Tibial artery (tissue), 4 donors: ENCODE data around the gene F2.

Experiments
- DNase-seq, 2 donors: peaks; one replicate each; pipeline ENCODE4 v3.0.0-alpha.2; 2019
- H3K27ac ChIP-seq, 2 donors: fragments of 200-600 bp; sonication (generic) in 1 of 2; 1 replicate in 1 of 2; 2 replicates in 1 of 2; pipeline ENCODE4 v1.5.1; 2018 to 2019; ENCODE audit warnings: mild to moderate bottlenecking in 1 of 2
- H3K27me3 ChIP-seq, 2 donors: fragments of 200-600 bp; sonication (generic) in 1 of 2; one replicate each; pipeline versions ENCODE4 v1.5.1 to v1.6.0; 2016 to 2019
- H3K36me3 ChIP-seq, 3 donors: fragments of 200-600 bp; sonication (generic) in 2 of 3; one replicate each; pipeline ENCODE4 v1.5.1; 2016 to 2019; ENCODE audit warnings: mild to moderate bottlenecking in 2 of 3
- H3K4me1 ChIP-seq, 4 donors: fragments of 200-600 bp; sonication (generic) in 2 of 4; 1 replicate in 3 of 4; 2 replicates in 1 of 4; pipeline ENCODE4 v1.5.1; 2016 to 2019
- H3K4me3 ChIP-seq, 2 donors: fragments of 200-600 bp; sonication (generic) in 1 of 2; 1 replicate in 1 of 2; 2 replicates in 1 of 2; pipeline ENCODE4 v1.5.1; 2018 to 2019; ENCODE audit warnings: mild to moderate bottlenecking in 2 of 2
- H3K9me3 ChIP-seq, 3 donors: fragments of 200-600 bp; sonication (generic) in 1 of 3; one replicate each; pipeline ENCODE4 v1.5.1; 2016 to 2019
- CTCF ChIP-seq, 2 experiments: fragments of 200-600 bp in 1 of 2; fragments of 450-650 bp in 1 of 2; IDR thresholded peaks; one replicate each; pipeline ENCODE4 v1.5.1; 2017 to 2019; ENCODE audit warnings: antibody characterized with exemption in 2 of 2, mild to moderate bottlenecking in 1 of 2, moderate library complexity in 1 of 2
- intact Hi-C: fragments of 100-400 bp; cut with DNase I; formaldehyde crosslinking; loops from one replicate; pipeline ENCODE4 v1.15.0; 2023; ENCODE audit warnings: low total_unique reads

F2 gene

GRCh38 chr11:46681814-46682213 lies 37.2 kb upstream of the F2 start:
- Histone ChIP-seq H3K9me3 (no peaks in the 10 kb centered on the region), H3K36me3 (peaks cover 56 to 76% (median 68%) of the 10 kb centered on the region in 3 donors), H3K27me3 (no peaks in the 10 kb centered on the region), H3K27ac (peak overlapping the region in 1 of 2 donors; percentile 64), H3K4me1 (peaks cover 5 to 39% (median 18%) of the 10 kb centered on the region in 4 donors), H3K4me3 (no peak overlapping the region)
- no peak for TF ChIP-seq CTCF (IDR thresholded peaks at IDR 0.05)
- no peak for DNase-seq
- intact Hi-C loops, result no loop called here

- peaks cover 65 to 76% (median 71%) of the 10 kb centered on the region in 3 donors for H3K36me3 ChIP-seq
- peaks cover 5 to 48% (median 24%) of the 10 kb centered on the region in 4 donors for H3K4me1 ChIP-seq
- no peaks in the 10 kb centered on the region for H3K27me3 ChIP-seq
- intact Hi-C loops, result no loop called here
- TF ChIP-seq CTCF (IDR thresholded peaks at IDR 0.05), result no peak
- no peak overlapping the region for H3K4me3 ChIP-seq
- H3K9me3 ChIP-seq, result no peaks in the 10 kb centered on the region
- no peak for DNase-seq
- peak overlapping the region; percentile 64 to 66 for H3K27ac ChIP-seq
These were observed 36.0 kb upstream of the F2 start for GRCh38 chr11:46682773-46683752.

- no peak for DNase-seq
- Histone ChIP-seq H3K4me3 (no peak overlapping the region), H3K27ac (peak overlapping the region; percentile 64 to 66), H3K27me3 (no peaks in the 10 kb centered on the region), H3K9me3 (no peaks in the 10 kb centered on the region), H3K36me3 (peaks cover 53 to 74% (median 71%) of the 10 kb centered on the region in 3 donors), H3K4me1 (peaks cover 5 to 52% (median 25%) of the 10 kb centered on the region in 4 donors)
- intact Hi-C loops, result no loop called here
- no peak for TF ChIP-seq CTCF (IDR thresholded peaks at IDR 0.05)
These were observed 34.6 kb upstream of the F2 start for GRCh38 chr11:46684367-46684766.

GRCh38 chr11:46686886-46687795 lies 31.9 kb upstream of the F2 start:
- intact Hi-C loops, result loop anchor here (5.0 kb wide), 1 partner anchor 565 kb away; the partner anchor contains the start of gene PHF21A
- H3K36me3 ChIP-seq, result peaks cover 25 to 68% (median 68%) of the 10 kb centered on the region in 3 donors
- H3K4me3 ChIP-seq, result no peak overlapping the region
- TF ChIP-seq CTCF (IDR thresholded peaks at IDR 0.05), result no peak
- peak overlapping the region; percentile 64 to 66 for H3K27ac ChIP-seq
- H3K4me1 ChIP-seq, result peaks cover 5 to 52% (median 25%) of the 10 kb centered on the region in 4 donors
- no peaks in the 10 kb centered on the region for H3K9me3 ChIP-seq
- no peak for DNase-seq
- no peaks in the 10 kb centered on the region for H3K27me3 ChIP-seq

GRCh38 chr11:46690702-46691101 lies 28.3 kb upstream of the F2 start:
- Histone ChIP-seq H3K27ac (no peak overlapping the region), H3K4me1 (peaks cover 13 to 50% (median 33%) of the 10 kb centered on the region in 4 donors), H3K9me3 (no peaks in the 10 kb centered on the region), H3K36me3 (peaks cover 32 to 95% (median 90%) of the 10 kb centered on the region in 3 donors), H3K27me3 (no peaks in the 10 kb centered on the region), H3K4me3 (no peak overlapping the region)
- intact Hi-C loops, result no loop called here
- DNase-seq, result no peak
- TF ChIP-seq CTCF (IDR thresholded peaks at IDR 0.05), result no peak
